B cell (primary cell): ENCODE data around the gene SHB. TPM values are rescaled to one million over a fixed set of nuclear protein-coding genes. Genes with fewer than 3 reads are reported as not detected.

ENCODE experiments used
- ATAC-seq: fragments of 200-7000 bp; cut with Tn5 transposase; one replicate; pipeline ENCODE4 v1.10.0; 2021; ENCODE audit warnings: low read depth, mild to moderate bottlenecking, moderate number of reproducible peaks, moderate library complexity
- CTCF ChIA-PET: fragments of 350-600 bp; sonication (Branson Sonifier 250); formaldehyde crosslinking; loops from one replicate; lab custom pipeline; 2021; ENCODE audit warnings: antibody characterized with exemption, inconsistent platforms; lab: Charles Lee
- POLR2A ChIA-PET: fragments of 350-600 bp; sonication (Branson Sonifier 250); formaldehyde crosslinking; loops from one replicate; lab custom pipeline; 2021; ENCODE audit warnings: antibody characterized with exemption; lab: Charles Lee
- DNase-seq: peaks from one replicate; pipeline ENCODE4 v3.0.0; 2013
- H2AFZ ChIP-seq: 2 replicates; pipeline ENCODE4 v1.6.1; 2012; ENCODE audit warnings: mild to moderate bottlenecking, low read depth, low read length; ENCODE audit not compliant: insufficient read depth, poor library complexity, severe bottlenecking
- H3K27ac ChIP-seq, 2 donors: 1 replicate in 1 of 2; 2 replicates in 1 of 2; pipeline ENCODE4 v1.5.1; 2012 to 2013; ENCODE audit warnings: low read length in 2 of 2, mild to moderate bottlenecking in 2 of 2, moderate library complexity in 1 of 2
- H3K27me3 ChIP-seq, 4 experiments: fragments of 200-600 bp in 1 of 4; sonication (generic) in 1 of 4; replicated peaks in 1 of 4; 1 replicate in 2 of 4; 2 replicates in 2 of 4; pipeline versions ENCODE4 v1.6.1 to v1.7.0; 2013 to 2016; ENCODE audit warnings: low read length in 3 of 4, mild to moderate bottlenecking in 2 of 4, mixed read lengths in 1 of 4, moderate library complexity in 1 of 4; ENCODE audit not compliant: insufficient read depth in 4 of 4, control insufficient read depth in 3 of 4; ENCODE audit errors: control extremely low read depth in 1 of 4
- H3K36me3 ChIP-seq, 2 experiments: replicated peaks in 1 of 2; 1 replicate in 1 of 2; 2 replicates in 1 of 2; pipeline versions ENCODE4 v1.6.1 to v1.7.1; 2013; ENCODE audit warnings: low read length in 1 of 2; ENCODE audit not compliant: insufficient read depth in 2 of 2, control insufficient read depth in 1 of 2; ENCODE audit errors: control extremely low read depth in 1 of 2, extremely low read depth in 1 of 2
- H3K4me1 ChIP-seq, 2 donors: fragments of 200-600 bp in 1 of 2; sonication (generic) in 1 of 2; 1 replicate in 1 of 2; 2 replicates in 1 of 2; pipeline versions ENCODE4 v1.5.1 to v1.6.1; 2013 to 2017; ENCODE audit warnings: low read length in 2 of 2; ENCODE audit not compliant: control insufficient read depth in 2 of 2, insufficient read depth in 2 of 2
- H3K4me2 ChIP-seq: replicated peaks from 2 replicates; pipeline ENCODE3; 2012; ENCODE audit warnings: mild to moderate bottlenecking, low read depth, low read length; ENCODE audit not compliant: poor library complexity, severe bottlenecking
- H3K4me3 ChIP-seq, 5 experiments: fragments of 200-600 bp in 1 of 5; sonication (generic) in 1 of 5; 1 replicate in 3 of 5; 2 replicates in 2 of 5; pipeline versions ENCODE4 v1.5.1 to v1.7.0; 2011 to 2016; ENCODE audit warnings: low read length in 4 of 5, mild to moderate bottlenecking in 4 of 5, low read depth in 2 of 5, control low read depth in 1 of 5, moderate library complexity in 1 of 5; ENCODE audit not compliant: insufficient read depth in 1 of 5; ENCODE audit errors: control extremely low read depth in 1 of 5, extremely low read depth in 1 of 5
- H3K79me2 ChIP-seq: fragments of 200-600 bp; sonication (generic); one replicate; pipeline ENCODE4 v1.6.0; 2016; ENCODE audit warnings: low read length; ENCODE audit not compliant: control insufficient read depth, insufficient read depth
- H3K9ac ChIP-seq: fragments of 200-600 bp; sonication (generic); 2 replicates; pipeline ENCODE4 v1.6.1; 2017; ENCODE audit warnings: mild to moderate bottlenecking, low read length, moderate library complexity
- H3K9me3 ChIP-seq, 3 donors: one replicate each; pipeline versions ENCODE4 v1.6.1 to v1.7.1; 2013; ENCODE audit warnings: low read length in 2 of 3; ENCODE audit not compliant: control insufficient read depth in 2 of 3, insufficient read depth in 1 of 3; ENCODE audit errors: control extremely low read depth in 1 of 3
- H4K20me1 ChIP-seq: 2 replicates; pipeline ENCODE4 v1.6.0; 2012; ENCODE audit warnings: mild to moderate bottlenecking, low read length; ENCODE audit not compliant: insufficient read depth, control insufficient read depth, poor library complexity, severe bottlenecking
- H3K27ac Mint-ChIP-seq: one replicate; pipeline ENCODE4 v1.8.0; 2021; ENCODE audit warnings: mixed read lengths
- H3K27me3 Mint-ChIP-seq: one replicate; pipeline ENCODE4 v1.8.0; 2021; ENCODE audit warnings: mixed read lengths
- H3K4me1 Mint-ChIP-seq: one replicate; pipeline ENCODE4 v1.8.0; 2021; ENCODE audit warnings: mixed read lengths
- H3K4me3 Mint-ChIP-seq: one replicate; pipeline ENCODE4 v1.8.0; 2021; ENCODE audit warnings: mixed read lengths
- H3K9me3 Mint-ChIP-seq: one replicate; pipeline ENCODE4 v1.8.0; 2022; ENCODE audit warnings: mixed read lengths; ENCODE audit not compliant: insufficient read depth
- CTCF ChIP-seq: fragments of 200-600 bp; IDR thresholded peaks from one replicate; pipeline ENCODE4 v1.8.0; 2022; ENCODE audit warnings: antibody characterized with exemption, mild to moderate bottlenecking
- EZH2 ChIP-seq: IDR thresholded peaks from 2 replicates; pipeline ENCODE4 v1.6.1; 2012; ENCODE audit warnings: borderline replicate concordance, low read depth, mild to moderate bottlenecking, moderate library complexity, low read length; ENCODE audit not compliant: insufficient read depth, poor library complexity, severe bottlenecking
- WGBS: methylation state at CpG from one replicate; pipeline ENCODE4 v1.1.5; 2013; ENCODE audit warnings: missing lambda C conversion rate; ENCODE audit not compliant: insufficient coverage; 5-methylcytosine and 5-hydroxymethylcytosine counted together
- intact Hi-C: fragments of 100-400 bp; cut with micrococcal nuclease; formaldehyde crosslinking; loops from one replicate; pipeline ENCODE4 v1.10.0; 2022
- polyA plus RNA-seq: library from polyadenylated mRNA; depleted of rRNA; stranded (reverse); fragments of >200 nt; gene quantifications from 2 replicates; pipeline ENCODE4 v1.2.3, GENCODE V29; 2012
- total RNA-seq, 2 donors: library from RNA; stranded (reverse); fragments of 120-200 nt in 1 of 2; gene quantifications; 1 replicate in 1 of 2; 2 replicates in 1 of 2; pipeline versions ENCODE4 v1.2.3 to v1.2.4, GENCODE V29; 2013 to 2022

The SHB gene
- total and polyA plus RNA-seq, 2 donors (not counting 1 experiment from before 2014, with no cell fraction given) = 0.06 to 1.9 TPM

- Mint-ChIP-seq H3K9me3 (no peaks in the 10 kb centered on the region), H3K27me3 (peaks cover 14% of the 10 kb centered on the region), H3K27ac (no peak overlapping the region), H3K4me1 (no peaks in the 10 kb centered on the region), H3K4me3 (no peak overlapping the region)
- DNase-seq (no peak), ATAC-seq (no peak)
- 93% methylated on average over 5 of the region's 7 CpGs for WGBS
- Histone ChIP-seq H3K36me3 (no peaks in the 10 kb centered on the region), H3K27me3 (no peaks in the 10 kb centered on the region), H3K9me3 (peaks cover 0 to 4% (median 0%) of the 10 kb centered on the region in 3 donors), H4K20me1 (no peaks in the 10 kb centered on the region), H3K9ac (no peak overlapping the region), H3K4me2 (no peak overlapping the region), H3K4me3 (no peak overlapping the region), H2AFZ (no peak overlapping the region), H3K4me1 (no peaks in the 10 kb centered on the region), H3K27ac (no peak overlapping the region), H3K79me2 (no peaks in the 10 kb centered on the region)
- intact Hi-C loops = no loop called here
- no peak for TF ChIP-seq CTCF
- TF ChIP-seq EZH2 = no peak
- POLR2A ChIA-PET = no interaction called here
- CTCF ChIA-PET = no interaction called here
Measured at GRCh38 chr9:37947471-37947870, 121.6 kb downstream of the SHB start.

DNA sequence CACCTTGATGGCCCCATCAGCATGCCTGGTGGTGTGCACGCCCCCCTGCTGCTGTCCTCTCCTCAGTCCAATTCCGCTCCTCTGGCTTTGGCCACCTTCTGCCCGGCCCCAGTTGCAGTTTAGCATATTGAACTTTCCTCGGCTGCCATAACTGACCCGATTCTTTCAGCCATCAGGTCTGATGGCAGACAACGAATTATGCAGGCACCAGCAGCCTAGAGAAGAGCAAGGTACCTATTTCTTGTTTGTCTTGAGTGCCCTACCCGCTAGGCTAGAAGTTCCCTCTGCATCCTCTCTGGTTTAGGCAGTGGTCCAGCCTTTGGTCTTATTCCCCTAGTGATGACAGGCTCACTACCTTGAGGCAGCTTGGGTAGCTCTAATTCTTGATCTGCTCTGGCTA is 122.1 kb downstream of the SHB start:
- peaks cover 10% of the 10 kb centered on the region for H3K27me3 Mint-ChIP-seq
- H3K9ac ChIP-seq = no peak overlapping the region
- no peaks in the 10 kb centered on the region for H3K9me3 ChIP-seq
- H3K27me3 ChIP-seq = no peaks in the 10 kb centered on the region
- H3K9me3 Mint-ChIP-seq = no peaks in the 10 kb centered on the region
- CTCF ChIA-PET = no interaction called here
- POLR2A ChIA-PET = no interaction called here
- H3K4me1 Mint-ChIP-seq = no peaks in the 10 kb centered on the region
- no peak overlapping the region for H2AFZ ChIP-seq
- ATAC-seq (no peak), DNase-seq (no peak)
- no peaks in the 10 kb centered on the region for H4K20me1 ChIP-seq
- H3K36me3 ChIP-seq = no peaks in the 10 kb centered on the region
- no peaks in the 10 kb centered on the region for H3K79me2 ChIP-seq
- H3K27ac ChIP-seq = no peak overlapping the region
- WGBS = 94% methylated on average over 7 of the region's 7 CpGs
- no peak overlapping the region for H3K4me3 ChIP-seq
- H3K4me3 Mint-ChIP-seq = no peak overlapping the region
- no peak overlapping the region for H3K4me2 ChIP-seq
- no peak for TF ChIP-seq CTCF
- no peak for TF ChIP-seq EZH2
- no peak overlapping the region for H3K27ac Mint-ChIP-seq
- intact Hi-C loops = no loop called here
- no peaks in the 10 kb centered on the region for H3K4me1 ChIP-seq
